SK-N-SH treated with all-trans-retinoic acid at 6 μM for 48 hours (cell line): ENCODE data around the gene BIN1.

Experiments used
- ESRRG ChIP-seq: fragments of 250-450 bp; sonication (Bioruptor Pico); IDR thresholded peaks from 2 replicates; pipeline ENCODE4 v1.6.1; 2021; ENCODE audit warnings: mild to moderate bottlenecking
- GLIS3 ChIP-seq: fragments of 250-450 bp; sonication (Bioruptor Pico); IDR thresholded peaks from 2 replicates; pipeline ENCODE4 v1.5.0; 2020; ENCODE audit warnings: mild to moderate bottlenecking, moderate library complexity
- ISL1 ChIP-seq: fragments of 250-450 bp; sonication (Bioruptor Pico); IDR thresholded peaks from 2 replicates; pipeline ENCODE4 v2.1.2; 2022; ENCODE audit warnings: mild to moderate bottlenecking, moderate library complexity
- RARB ChIP-seq: fragments of 250-450 bp; sonication (Bioruptor Pico); IDR thresholded peaks from 2 replicates; pipeline ENCODE4 v1.8.0; 2021; ENCODE audit warnings: mild to moderate bottlenecking, moderate library complexity
- SNAI2 ChIP-seq: fragments of 250-450 bp; sonication (Bioruptor Pico); IDR thresholded peaks from 2 replicates; pipeline ENCODE4 v1.5.0; 2020; ENCODE audit warnings: mild to moderate bottlenecking, moderate library complexity
- TCF4 ChIP-seq: fragments of 250-450 bp; sonication (Bioruptor Pico); IDR thresholded peaks from 2 replicates; pipeline ENCODE4 v1.8.0; 2021; ENCODE audit warnings: mild to moderate bottlenecking, moderate library complexity, borderline replicate concordance
- TOX ChIP-seq: fragments of 250-450 bp; sonication (Bioruptor Pico); IDR thresholded peaks from 2 replicates; pipeline ENCODE4 v1.8.0; 2021; ENCODE audit warnings: mild to moderate bottlenecking, moderate library complexity, borderline replicate concordance
- TSHZ2 ChIP-seq: fragments of 250-450 bp; sonication (Bioruptor Pico); IDR thresholded peaks from 2 replicates; pipeline ENCODE4 v1.5.0; 2020; ENCODE audit warnings: mild to moderate bottlenecking, moderate library complexity
- ZFP3 ChIP-seq: fragments of 250-450 bp; sonication (Bioruptor Pico); IDR thresholded peaks from 2 replicates; pipeline ENCODE4 v1.5.0; 2020; ENCODE audit warnings: mild to moderate bottlenecking, moderate library complexity
- ZFP30 ChIP-seq: fragments of 450-650 bp; formaldehyde crosslinking; IDR thresholded peaks from 2 replicates; pipeline ENCODE4 v1.5.0; 2022; ENCODE audit warnings: mild to moderate bottlenecking, moderate library complexity
- ZNF70 ChIP-seq: fragments of 450-650 bp; formaldehyde crosslinking; IDR thresholded peaks from 2 replicates; pipeline ENCODE4 v1.5.0; 2020; ENCODE audit warnings: mild to moderate bottlenecking, moderate library complexity
- TF ChIP-seq, protein P1 (sequence below): fragments of 250-450 bp; sonication (Bioruptor Pico); IDR thresholded peaks from 2 replicates; pipeline ENCODE4 v1.5.1; 2020; ENCODE audit warnings: low read depth, mild to moderate bottlenecking, moderate library complexity
- TF ChIP-seq, protein P2 (sequence below): fragments of 250-450 bp; sonication (Bioruptor Pico); IDR thresholded peaks from 2 replicates; pipeline ENCODE4 v1.8.0; 2021; ENCODE audit warnings: low read depth, mild to moderate bottlenecking, moderate library complexity, borderline replicate concordance
- TF ChIP-seq, protein P3 (sequence below): fragments of 250-450 bp; sonication (Bioruptor Pico); IDR thresholded peaks from 2 replicates; pipeline ENCODE4 v1.5.1; 2021; ENCODE audit warnings: mild to moderate bottlenecking, moderate library complexity

DNA sequence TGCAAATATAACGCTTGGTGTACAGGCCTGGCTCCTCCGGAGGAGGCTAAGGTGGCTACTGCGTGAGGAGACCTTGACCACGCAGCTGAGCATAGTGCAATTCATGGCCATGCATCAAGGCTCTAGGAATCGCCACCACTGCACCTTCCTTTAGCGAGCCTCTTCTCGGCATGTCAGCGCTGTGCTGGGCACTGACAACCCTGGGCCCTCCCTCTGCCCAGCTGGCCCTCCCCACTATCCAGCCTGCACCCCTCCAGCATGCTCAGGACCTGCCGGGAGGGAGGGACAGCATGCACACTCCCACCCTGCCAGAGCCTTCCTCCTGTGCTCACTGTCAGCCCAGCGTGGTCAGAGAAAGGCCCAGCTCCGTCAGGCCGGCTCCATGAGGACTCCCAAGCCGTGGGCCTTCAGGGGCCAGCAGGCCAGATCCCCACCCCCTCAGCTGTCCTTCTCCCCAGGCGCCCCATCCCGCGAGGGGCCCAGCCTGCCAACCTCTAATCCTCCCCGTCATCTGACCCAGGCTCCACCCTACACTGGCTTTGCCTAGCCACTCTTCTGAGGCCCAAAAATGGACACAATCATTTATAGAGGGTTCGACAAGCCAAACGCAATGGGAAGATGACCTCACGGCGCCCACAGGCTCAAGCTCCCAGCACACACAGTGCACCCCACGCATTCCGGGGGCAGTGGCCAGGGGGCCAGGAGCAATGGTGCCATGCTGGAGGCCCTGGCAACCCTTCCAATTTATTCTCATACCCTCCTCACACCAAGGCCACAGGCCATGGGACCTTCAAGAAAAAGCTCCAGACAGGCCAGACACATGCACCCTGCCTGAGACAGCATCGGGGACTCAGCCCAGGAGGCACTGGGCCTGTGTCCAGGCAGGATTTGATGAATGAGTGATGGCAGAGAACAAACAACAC is 3.5 kb downstream of the BIN1 start:
- no peak for TF ChIP-seq ZFP3
- TF ChIP-seq, protein P1, sequence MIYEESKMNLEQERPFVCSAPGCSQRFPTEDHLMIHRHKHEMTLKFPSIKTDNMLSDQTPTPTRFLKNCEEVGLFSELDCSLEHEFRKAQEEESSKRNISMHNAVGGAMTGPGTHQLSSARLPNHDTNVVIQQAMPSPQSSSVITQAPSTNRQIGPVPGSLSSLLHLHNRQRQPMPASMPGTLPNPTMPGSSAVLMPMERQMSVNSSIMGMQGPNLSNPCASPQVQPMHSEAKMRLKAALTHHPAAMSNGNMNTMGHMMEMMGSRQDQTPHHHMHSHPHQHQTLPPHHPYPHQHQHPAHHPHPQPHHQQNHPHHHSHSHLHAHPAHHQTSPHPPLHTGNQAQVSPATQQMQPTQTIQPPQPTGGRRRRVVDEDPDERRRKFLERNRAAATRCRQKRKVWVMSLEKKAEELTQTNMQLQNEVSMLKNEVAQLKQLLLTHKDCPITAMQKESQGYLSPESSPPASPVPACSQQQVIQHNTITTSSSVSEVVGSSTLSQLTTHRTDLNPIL (CRISPR knock-in tag), result no peak
- TF ChIP-seq, protein P2, sequence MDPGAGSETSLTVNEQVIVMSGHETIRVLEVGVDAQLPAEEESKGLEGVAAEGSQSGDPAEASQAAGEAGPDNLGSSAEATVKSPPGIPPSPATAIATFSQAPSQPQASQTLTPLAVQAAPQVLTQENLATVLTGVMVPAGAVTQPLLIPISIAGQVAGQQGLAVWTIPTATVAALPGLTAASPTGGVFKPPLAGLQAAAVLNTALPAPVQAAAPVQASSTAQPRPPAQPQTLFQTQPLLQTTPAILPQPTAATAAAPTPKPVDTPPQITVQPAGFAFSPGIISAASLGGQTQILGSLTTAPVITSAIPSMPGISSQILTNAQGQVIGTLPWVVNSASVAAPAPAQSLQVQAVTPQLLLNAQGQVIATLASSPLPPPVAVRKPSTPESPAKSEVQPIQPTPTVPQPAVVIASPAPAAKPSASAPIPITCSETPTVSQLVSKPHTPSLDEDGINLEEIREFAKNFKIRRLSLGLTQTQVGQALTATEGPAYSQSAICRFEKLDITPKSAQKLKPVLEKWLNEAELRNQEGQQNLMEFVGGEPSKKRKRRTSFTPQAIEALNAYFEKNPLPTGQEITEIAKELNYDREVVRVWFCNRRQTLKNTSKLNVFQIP (CRISPR knock-in tag), result no peak
- TF ChIP-seq, protein P3, sequence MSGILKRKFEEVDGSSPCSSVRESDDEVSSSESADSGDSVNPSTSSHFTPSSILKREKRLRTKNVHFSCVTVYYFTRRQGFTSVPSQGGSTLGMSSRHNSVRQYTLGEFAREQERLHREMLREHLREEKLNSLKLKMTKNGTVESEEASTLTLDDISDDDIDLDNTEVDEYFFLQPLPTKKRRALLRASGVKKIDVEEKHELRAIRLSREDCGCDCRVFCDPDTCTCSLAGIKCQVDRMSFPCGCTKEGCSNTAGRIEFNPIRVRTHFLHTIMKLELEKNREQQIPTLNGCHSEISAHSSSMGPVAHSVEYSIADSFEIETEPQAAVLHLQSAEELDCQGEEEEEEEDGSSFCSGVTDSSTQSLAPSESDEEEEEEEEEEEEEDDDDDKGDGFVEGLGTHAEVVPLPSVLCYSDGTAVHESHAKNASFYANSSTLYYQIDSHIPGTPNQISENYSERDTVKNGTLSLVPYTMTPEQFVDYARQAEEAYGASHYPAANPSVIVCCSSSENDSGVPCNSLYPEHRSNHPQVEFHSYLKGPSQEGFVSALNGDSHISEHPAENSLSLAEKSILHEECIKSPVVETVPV (CRISPR knock-in tag), result no peak
- no peak for TF ChIP-seq ZNF70 (CRISPR knock-in tag)
- TF ChIP-seq ISL1 (CRISPR knock-in tag), result no peak
- no peak for TF ChIP-seq TOX (CRISPR knock-in tag)
- no peak for TF ChIP-seq SNAI2 (CRISPR knock-in tag)
- no peak for TF ChIP-seq ZFP30
- TF ChIP-seq RARB (CRISPR knock-in tag), result no peak
- TF ChIP-seq TSHZ2 (CRISPR knock-in tag), result no peak
- no peak for TF ChIP-seq GLIS3 (CRISPR knock-in tag)
- no peak for TF ChIP-seq TCF4
- TF ChIP-seq ESRRG (CRISPR knock-in tag), result no peak
